Raji (cell line): ENCODE results near the gene DSG2.

ENCODE experiments used
- POLR2A ChIP-seq: IDR thresholded peaks from 2 replicates; pipeline ENCODE4 v1.6.1; 2011; ENCODE audit warnings: low read depth, low read length, control low read depth; ENCODE audit not compliant: insufficient read depth

The DSG2 gene

GRCh38 chr18:31565782-31566512 lies 68.0 kb downstream of the DSG2 start:
- no peak for TF ChIP-seq POLR2A

GRCh38 chr18:31566576-31567306 lies 68.8 kb downstream of the DSG2 start:
- TF ChIP-seq POLR2A: no peak

DNA sequence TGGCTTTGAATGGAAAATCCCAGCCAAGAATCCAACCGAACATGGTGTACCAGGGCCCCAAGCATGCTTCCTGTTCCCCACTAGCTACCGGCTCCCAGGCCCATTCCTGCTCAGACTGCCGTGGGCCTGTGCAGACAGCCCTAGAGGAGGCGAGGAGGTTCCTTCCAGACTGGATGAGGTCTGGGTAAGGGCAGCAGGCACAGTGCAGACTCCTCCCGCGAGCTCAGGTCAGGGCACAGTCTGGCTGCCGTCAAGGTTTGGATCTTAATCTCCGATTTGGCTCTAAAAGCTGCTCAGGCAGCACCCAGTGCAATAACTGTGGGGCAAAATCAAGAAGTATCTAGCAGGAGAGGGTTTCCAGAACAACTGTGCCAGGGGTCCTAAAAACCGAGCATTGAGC lies 74.4 kb downstream of the DSG2 start:
- no peak for TF ChIP-seq POLR2A

DNA sequence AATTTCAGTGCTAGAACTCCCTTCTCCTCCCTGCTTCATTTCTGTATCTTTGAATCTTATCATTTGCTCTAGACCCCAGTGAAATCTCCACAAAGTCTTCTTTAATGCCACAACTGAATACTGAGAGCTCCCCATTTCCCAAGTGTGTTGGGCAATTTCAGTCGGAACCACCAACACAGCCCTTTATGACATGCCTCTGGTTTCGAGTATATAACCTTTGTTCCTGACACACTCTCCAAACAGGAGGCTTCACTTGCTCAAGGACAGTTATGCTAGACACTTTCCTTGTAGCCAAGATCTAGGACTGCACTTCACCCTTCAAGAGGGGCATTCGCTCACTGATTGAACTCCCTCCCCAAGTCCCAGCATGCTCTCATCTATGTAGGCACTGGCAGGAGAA lies 75.1 kb downstream of the DSG2 start:
- TF ChIP-seq POLR2A: no peak

DNA sequence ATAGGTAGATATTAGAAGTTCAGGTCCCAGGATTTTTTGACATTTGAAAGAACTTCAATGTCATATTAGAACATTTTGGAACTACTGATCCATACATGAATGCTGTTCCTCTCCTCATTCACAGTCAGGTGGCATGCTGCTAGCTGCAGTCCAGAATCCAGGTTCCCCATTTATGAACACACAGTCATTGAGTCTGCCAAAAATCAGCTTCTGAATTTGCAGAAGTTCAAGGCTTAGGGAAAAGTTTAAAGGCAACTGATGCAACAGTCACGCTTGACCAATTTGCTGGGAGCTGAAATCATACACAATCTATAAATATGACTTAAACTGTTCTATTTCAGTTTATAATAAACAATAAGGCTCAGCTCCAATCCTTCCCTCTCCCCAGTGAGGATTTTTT lies 76.4 kb downstream of the DSG2 start:
- no peak for TF ChIP-seq POLR2A

- TF ChIP-seq POLR2A: no peak
Measured at GRCh38 chr18:31575515-31576257, 77.7 kb downstream of the DSG2 start.

DNA sequence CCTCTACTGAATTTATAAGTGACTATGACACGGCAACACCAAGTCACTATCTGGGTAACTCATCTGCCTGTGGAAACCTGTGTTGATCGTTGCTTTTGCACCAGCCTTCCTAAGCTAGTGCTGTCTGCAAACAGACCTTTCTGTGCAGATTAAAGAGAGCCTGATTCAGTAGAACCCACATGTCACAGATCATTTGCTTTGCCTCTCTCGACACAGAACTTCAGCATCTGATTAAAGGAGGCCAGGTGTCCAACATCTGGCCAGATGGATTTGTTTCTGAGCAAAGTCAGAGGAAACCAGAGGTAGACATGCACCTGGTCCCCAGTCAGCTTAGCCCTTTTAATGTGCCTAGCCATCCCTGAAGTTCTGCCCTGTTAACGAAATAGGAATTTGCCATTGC lies 78.7 kb downstream of the DSG2 start:
- TF ChIP-seq POLR2A: no peak

DNA sequence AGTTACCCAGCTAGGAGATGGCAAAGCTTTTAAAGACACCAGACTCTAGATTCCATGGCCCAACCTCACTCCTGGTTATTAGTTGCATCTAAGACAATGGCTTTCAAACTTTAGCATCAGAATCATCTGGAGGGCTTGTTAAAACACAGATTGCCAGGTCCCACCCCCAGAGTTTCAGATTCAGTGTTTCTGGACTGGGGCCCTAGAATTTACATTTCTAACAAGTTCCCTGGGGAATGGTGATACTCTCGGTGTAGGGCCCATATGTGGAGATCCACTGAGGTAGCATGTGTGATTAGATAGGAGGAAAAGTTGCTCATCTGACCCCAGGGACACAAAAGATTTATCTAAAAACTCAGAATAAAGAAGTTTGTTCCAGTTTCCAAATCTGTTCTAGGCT lies 79.2 kb downstream of the DSG2 start:
- TF ChIP-seq POLR2A: no peak

- TF ChIP-seq POLR2A: no peak
Measured at GRCh38 chr18:31578126-31578525, 80.1 kb downstream of the DSG2 start.

DNA sequence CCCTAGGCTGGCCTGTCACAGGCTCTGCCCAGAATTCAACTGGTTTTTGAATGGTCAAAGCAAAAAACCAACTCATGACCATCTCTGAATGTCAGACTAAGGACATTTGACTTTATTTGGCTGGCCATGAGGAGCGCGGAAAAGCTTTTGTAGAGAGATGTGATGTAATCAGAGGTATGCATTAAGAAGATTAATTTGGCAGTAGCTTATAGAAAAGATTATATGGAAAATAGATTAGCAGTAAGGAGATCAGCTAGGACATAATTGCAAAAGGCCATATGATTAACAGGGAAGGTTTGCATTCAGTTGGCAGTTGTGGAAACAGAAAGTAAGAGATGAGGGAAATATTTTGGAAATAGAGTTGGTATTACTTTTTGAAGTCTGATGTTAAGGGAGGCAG lies 81.4 kb downstream of the DSG2 start:
- TF ChIP-seq POLR2A: no peak

GRCh38 chr18:31581498-31582197 lies 83.7 kb downstream of the DSG2 start:
- TF ChIP-seq POLR2A: no peak

GRCh38 chr18:31583185-31583854 lies 85.3 kb downstream of the DSG2 start:
- TF ChIP-seq POLR2A: no peak

DNA sequence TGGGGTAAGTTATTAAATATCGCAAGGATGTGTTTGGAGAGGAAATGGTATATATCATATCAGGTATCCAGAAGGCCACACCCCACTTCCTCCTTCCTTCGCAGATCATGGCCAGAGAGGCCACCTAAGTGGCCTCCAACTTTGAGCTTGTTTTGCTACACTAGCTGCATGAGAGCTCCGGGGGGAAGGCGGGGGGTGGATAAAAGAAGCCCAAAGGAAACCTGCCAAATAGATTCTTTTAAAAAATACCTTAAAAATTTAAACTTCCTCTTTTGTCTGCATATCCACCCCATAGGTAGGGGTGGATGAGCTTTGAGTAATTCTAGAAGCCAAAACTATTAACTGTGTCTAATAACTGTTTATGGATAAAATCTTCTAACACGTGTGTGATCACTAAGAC lies 88.0 kb downstream of the DSG2 start:
- TF ChIP-seq POLR2A: no peak

DNA sequence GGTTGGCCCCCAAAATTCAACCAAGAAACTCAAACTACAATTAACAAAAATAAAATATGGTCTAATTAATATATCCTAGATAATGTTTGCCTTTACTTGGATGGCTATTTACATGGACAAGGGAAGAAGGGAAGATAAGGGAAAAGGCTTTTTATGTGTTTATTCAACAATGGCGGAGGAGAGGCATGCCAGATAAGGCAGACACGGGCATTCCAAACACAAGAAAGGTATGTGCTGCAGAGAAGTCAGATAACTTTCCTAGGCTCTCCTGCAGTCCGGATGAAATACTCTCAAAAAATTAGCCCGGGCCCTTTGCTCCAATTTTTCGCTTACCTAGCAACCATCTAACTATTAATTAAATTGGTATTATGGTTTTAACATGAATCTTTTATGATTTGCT lies 88.6 kb downstream of the DSG2 start:
- no peak for TF ChIP-seq POLR2A

GRCh38 chr18:31587529-31587928 lies 89.6 kb downstream of the DSG2 start:
- no peak for TF ChIP-seq POLR2A
